Epithelial cell of proximal tubule (primary cell): Measurements from ENCODE around the gene CCNJL. TPM values are rescaled to one million over a fixed set of nuclear protein-coding genes. Genes with fewer than 3 reads are reported as not detected.

Experiments
- DNase-seq: peaks from one replicate; pipeline ENCODE4 v3.0.0-alpha.2; 2011; ENCODE audit warnings: low read depth
- H3K4me3 ChIP-seq: 2 replicates; pipeline ENCODE4 v1.5.1; 2011; ENCODE audit warnings: low read depth, mild to moderate bottlenecking, low read length
- CTCF ChIP-seq: conservative IDR thresholded peaks from 2 replicates; pipeline ENCODE4 v1.5.1; 2012; ENCODE audit warnings: low read depth, mild to moderate bottlenecking, low read length
- total RNA-seq: library from RNA; depleted of rRNA; stranded (reverse); fragments of >200 nt; gene quantifications from 2 replicates; pipeline ENCODE4 v1.2.3, GENCODE V29; 2015

The CCNJL gene
- total RNA-seq, 1 donor from 2014 or later: 13.0 TPM

DNA sequence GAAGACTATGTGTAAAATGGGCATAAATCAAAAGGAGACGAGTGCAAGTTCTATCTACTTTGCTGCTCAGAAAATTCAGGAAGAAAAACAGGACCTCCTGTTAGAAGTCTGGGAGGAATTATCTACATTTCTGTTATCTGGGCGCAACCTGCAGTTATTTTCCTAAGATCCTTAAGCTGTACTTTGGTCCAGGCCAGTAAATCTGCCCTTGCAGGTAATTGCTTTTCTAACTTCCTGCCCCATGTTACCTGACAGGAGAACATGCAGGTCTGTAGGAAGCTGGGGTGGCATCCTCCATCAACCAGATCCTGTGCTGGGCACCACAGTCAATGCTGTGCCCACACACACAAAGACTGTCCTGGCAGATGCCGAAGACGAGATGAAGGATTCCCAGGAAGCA is 5.7 kb downstream of the CCNJL start:
- no peak overlapping the region for H3K4me3 ChIP-seq
- no peak for TF ChIP-seq CTCF
- DNase-seq: no peak

DNA sequence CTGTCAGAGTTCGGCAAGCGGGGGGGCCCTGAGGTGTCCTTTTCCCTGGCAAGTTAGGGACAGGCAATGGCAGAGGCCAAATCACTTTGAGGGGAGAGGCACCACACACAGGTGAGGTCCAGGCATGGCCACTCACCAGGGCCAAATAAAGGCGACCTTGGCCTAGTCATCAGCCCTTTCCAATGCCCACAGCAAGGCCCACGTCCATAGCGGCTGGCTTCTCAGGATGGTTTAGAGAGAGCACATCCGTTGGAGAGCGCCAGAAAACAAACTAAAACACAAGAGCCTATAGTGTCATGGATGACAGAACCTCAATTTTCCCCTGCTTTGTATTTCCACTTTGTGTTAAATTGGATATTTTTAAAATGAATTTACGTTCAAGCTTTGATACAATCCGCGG is 7.0 kb downstream of the CCNJL start:
- TF ChIP-seq CTCF: no peak
- H3K4me3 ChIP-seq: no peak overlapping the region
- DNase-seq: no peak

GRCh38 chr5:160303690-160304089 is 8.7 kb downstream of the CCNJL start:
- no peak for TF ChIP-seq CTCF
- no peak overlapping the region for H3K4me3 ChIP-seq
- no peak for DNase-seq

DNA sequence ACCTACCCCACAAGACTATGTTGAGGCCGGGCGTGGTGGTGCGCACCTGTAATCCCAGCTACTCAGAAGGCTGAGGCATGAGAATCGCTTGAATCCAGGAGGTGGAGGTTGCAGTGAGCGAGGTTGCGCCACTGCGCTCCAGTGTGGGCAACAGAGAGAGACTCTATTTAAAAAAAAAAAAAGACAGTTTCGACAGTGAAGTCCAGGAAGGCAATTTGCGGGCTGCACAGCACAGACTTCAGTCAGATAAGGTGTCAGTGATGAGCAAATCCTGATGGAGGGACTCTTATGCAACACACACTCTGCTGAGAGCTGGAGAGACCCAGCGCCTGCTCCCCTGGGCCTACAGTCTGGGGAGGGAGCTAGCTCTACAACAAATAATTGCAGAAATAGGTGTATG is 14.2 kb downstream of the CCNJL start:
- no peak for DNase-seq
- no peak for TF ChIP-seq CTCF

DNA sequence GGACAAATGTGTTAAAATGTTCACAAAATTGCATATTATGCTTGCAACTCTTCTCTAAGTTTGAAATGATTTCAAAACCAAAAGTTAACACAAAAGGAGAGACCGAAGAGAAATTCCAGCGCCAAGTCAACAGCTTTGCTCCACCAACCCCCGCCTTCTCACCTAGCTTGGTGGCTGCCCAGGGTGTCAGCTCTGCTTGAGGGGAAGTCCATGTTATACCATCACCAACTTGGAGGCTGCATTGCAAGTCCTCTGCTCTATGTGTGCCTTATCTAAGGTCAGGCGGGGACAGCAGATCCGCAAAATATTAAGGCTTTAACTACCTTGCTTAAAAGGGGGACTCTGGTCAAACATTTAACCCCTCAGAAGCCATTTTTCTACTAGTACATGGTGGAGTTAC is 14.6 kb downstream of the CCNJL start:
- H3K4me3 ChIP-seq: no peak overlapping the region
- no peak for DNase-seq
- no peak for TF ChIP-seq CTCF

More for the DNA sequence above, 14.2 kb downstream of the CCNJL start:
- no peak overlapping the region for H3K4me3 ChIP-seq

- TF ChIP-seq CTCF: no peak
- H3K4me3 ChIP-seq: no peak overlapping the region
- no peak for DNase-seq
Observed at GRCh38 chr5:160297004-160297403, 15.4 kb downstream of the CCNJL start.

DNA sequence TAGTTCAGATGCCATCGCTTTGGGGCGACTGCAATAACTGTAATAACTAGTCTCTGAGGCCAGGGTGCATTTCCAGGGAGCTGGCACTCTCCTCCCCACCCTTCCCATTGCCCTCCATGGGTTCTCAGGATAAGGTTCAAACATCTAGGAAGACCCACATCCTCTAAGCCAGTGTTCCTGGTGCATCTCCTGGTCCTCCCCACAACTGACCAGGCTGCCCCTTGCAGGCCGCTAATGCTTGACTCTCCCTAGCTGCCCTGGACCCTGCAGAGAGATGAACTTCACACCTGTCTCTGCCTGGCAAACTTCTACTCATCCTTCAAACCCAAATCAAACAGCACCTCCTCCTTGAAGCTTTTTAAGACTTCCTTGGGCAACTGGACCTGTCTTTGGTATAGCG is 15.9 kb downstream of the CCNJL start:
- DNase-seq: no peak
- no peak overlapping the region for H3K4me3 ChIP-seq
- no peak for TF ChIP-seq CTCF
